GM12875 (cell line): ENCODE measurements around the gene CDC42BPB.

Experiments used
- H3K4me3 ChIP-seq: one replicate; pipeline ENCODE4 v1.5.1; 2011; ENCODE audit warnings: low read depth, low read length, control low read depth
- CTCF ChIP-seq: IDR thresholded peaks from 2 replicates; pipeline ENCODE4 v1.5.1; 2011; ENCODE audit warnings: low read depth, mild to moderate bottlenecking, control low read depth, inconsistent platforms, low read length, moderate library complexity, borderline replicate concordance; ENCODE audit not compliant: insufficient read depth

The CDC42BPB gene

GRCh38 chr14:103102689-103103260 lies 45.4 kb upstream of the CDC42BPB start:
- no peak for TF ChIP-seq CTCF
- no peak overlapping the region for H3K4me3 ChIP-seq

GRCh38 chr14:103101963-103102688 lies 44.8 kb upstream of the CDC42BPB start:
- TF ChIP-seq CTCF: no peak
- H3K4me3 ChIP-seq: no peak overlapping the region

GRCh38 chr14:103101257-103101962 lies 44.1 kb upstream of the CDC42BPB start:
- no peak for TF ChIP-seq CTCF

GRCh38 chr14:103100281-103101121 lies 43.2 kb upstream of the CDC42BPB start:
- no peak overlapping the region for H3K4me3 ChIP-seq
- TF ChIP-seq CTCF: no peak

More at GRCh38 chr14:103101257-103101962, 44.1 kb upstream of the CDC42BPB start:
- no peak overlapping the region for H3K4me3 ChIP-seq

GRCh38 chr14:103099733-103100280 lies 42.5 kb upstream of the CDC42BPB start:
- no peak overlapping the region for H3K4me3 ChIP-seq
- TF ChIP-seq CTCF: no peak

- TF ChIP-seq CTCF: no peak
- no peak overlapping the region for H3K4me3 ChIP-seq
Observed at GRCh38 chr14:103099081-103099732, 41.9 kb upstream of the CDC42BPB start.
